ENCODE results near the gene FOSB. TPM values are rescaled to one million over a fixed set of nuclear protein-coding genes. Genes with fewer than 3 reads are reported as not detected.
A peak's percentile ranks its signal among the peaks of the same experiment; 100 is the strongest.

The FOSB gene
- total RNA-seq, 1 donor from 2014 or later: 13.3 TPM

- Histone ChIP-seq H3K27ac (ENCODE audit: low read depth, low read length) (no peak overlapping the region), H3K9ac (ENCODE audit: low read length) (peak overlapping the region; percentile 54), H3K36me3 (ENCODE audit: insufficient read depth, low read length) (peaks cover 11% of the 10 kb centered on the region), H4K20me1 (ENCODE audit: insufficient read depth, low read length) (peaks cover 9% of the 10 kb centered on the region), H3K79me2 (ENCODE audit: insufficient read depth, low read length) (peaks cover 26% of the 10 kb centered on the region), H3K4me2 (ENCODE audit: low read length) (peak overlapping the region; percentile 90), H3K27me3 (ENCODE audit: insufficient read depth, low read length) (no peaks in the 10 kb centered on the region), H2AFZ (ENCODE audit: low read depth, low read length) (no peak overlapping the region), H3K9me3 (ENCODE audit: insufficient read depth, low read depth, low read length) (no peaks in the 10 kb centered on the region), H3K4me3 (ENCODE audit: insufficient read depth, low read depth, low read length) (no peak overlapping the region), H3K4me1 (ENCODE audit: insufficient read depth, low read length) (peaks cover 29% of the 10 kb centered on the region)
- H3K27ac Mint-ChIP-seq (ENCODE audit: unreplicated experiment): peak overlapping the region; percentile 28
- TF ChIP-seq EZH2 (IDR thresholded peaks at IDR 0.05; ENCODE audit: insufficient read depth, low read length) (no peak), CTCF (IDR thresholded peaks at IDR 0.05; ENCODE audit: insufficient read depth, low read depth, low read length) (no peak)
- no peaks in the 10 kb centered on the region for H3K9me3 Mint-ChIP-seq (ENCODE audit: unreplicated experiment)
- no peaks in the 10 kb centered on the region for H3K27me3 Mint-ChIP-seq (ENCODE audit: low read depth, unreplicated experiment)
- no peak for DNase-seq (ENCODE audit: low read depth)
- FAIRE-seq: no peak
- H3K4me3 Mint-ChIP-seq (ENCODE audit: unreplicated experiment): peak overlapping the region; percentile 36
- H3K36me3 Mint-ChIP-seq (ENCODE audit: low read depth, unreplicated experiment): peaks cover 13% of the 10 kb centered on the region
- H3K4me1 Mint-ChIP-seq (ENCODE audit: low read depth, unreplicated experiment): peaks cover 9% of the 10 kb centered on the region
These were observed 45.8 kb upstream of the FOSB start for GRCh38 chr19:45421947-45422498.

DNA sequence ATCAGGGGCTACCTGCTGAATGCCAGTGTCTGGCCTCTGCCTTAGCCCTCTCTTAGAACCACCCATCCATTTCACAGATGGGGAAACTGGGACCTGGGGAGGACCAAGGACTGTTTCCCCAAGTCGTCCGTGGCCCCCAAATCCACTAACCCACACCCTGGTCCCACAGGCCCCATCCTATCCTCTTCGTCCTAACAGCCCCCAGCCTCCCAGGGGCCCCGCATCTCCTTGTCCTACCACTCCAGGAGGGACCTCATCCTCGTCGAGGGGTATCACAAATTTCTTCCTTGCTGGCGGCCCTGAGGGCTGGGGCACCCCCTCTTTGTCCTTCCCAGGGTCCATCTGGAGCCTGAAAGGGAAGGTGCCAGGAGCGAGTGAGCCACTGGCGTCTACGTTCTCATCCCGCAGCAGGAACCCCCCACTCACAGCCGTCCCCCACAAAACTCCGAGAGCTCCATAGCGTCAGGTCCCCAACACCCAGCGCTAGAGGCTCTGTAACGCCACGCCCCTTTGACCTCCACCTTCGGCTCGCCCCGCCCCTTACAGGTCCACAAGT lies 44.7 kb upstream of the FOSB start:
- Histone ChIP-seq H3K4me3 (ENCODE audit: insufficient read depth, low read depth, low read length) (peak overlapping the region; percentile 77), H3K4me2 (ENCODE audit: low read length) (peak overlapping the region; percentile 90), H3K79me2 (ENCODE audit: insufficient read depth, low read length) (peaks cover 26% of the 10 kb centered on the region), H3K9ac (ENCODE audit: low read length) (peak overlapping the region; percentile 85), H3K4me1 (ENCODE audit: insufficient read depth, low read length) (peaks cover 29% of the 10 kb centered on the region), H3K27me3 (ENCODE audit: insufficient read depth, low read length) (no peaks in the 10 kb centered on the region), H4K20me1 (ENCODE audit: insufficient read depth, low read length) (peaks cover 9% of the 10 kb centered on the region), H3K36me3 (ENCODE audit: insufficient read depth, low read length) (peaks cover 8% of the 10 kb centered on the region), H3K9me3 (ENCODE audit: insufficient read depth, low read depth, low read length) (no peaks in the 10 kb centered on the region), H2AFZ (ENCODE audit: low read depth, low read length) (no peak overlapping the region), H3K27ac (ENCODE audit: low read depth, low read length) (peak overlapping the region; percentile 99)
- Mint-ChIP-seq H3K27ac (ENCODE audit: unreplicated experiment) (peak overlapping the region; percentile 96), H3K4me3 (ENCODE audit: unreplicated experiment) (peak overlapping the region; percentile 92), H3K36me3 (ENCODE audit: low read depth, unreplicated experiment) (peaks cover 8% of the 10 kb centered on the region), H3K4me1 (ENCODE audit: low read depth, unreplicated experiment) (peaks cover 9% of the 10 kb centered on the region), H3K27me3 (ENCODE audit: low read depth, unreplicated experiment) (no peaks in the 10 kb centered on the region), H3K9me3 (ENCODE audit: unreplicated experiment) (no peaks in the 10 kb centered on the region)
- FAIRE-seq (no peak), DNase-seq (ENCODE audit: low read depth) (no peak)
- TF ChIP-seq CTCF (IDR thresholded peaks at IDR 0.05; ENCODE audit: insufficient read depth, low read depth, low read length) (no peak), EZH2 (IDR thresholded peaks at IDR 0.05; ENCODE audit: insufficient read depth, low read length) (no peak)

- Histone ChIP-seq H3K9ac (ENCODE audit: low read length) (peak within 1 kb of the TSS; percentile 85), H3K27me3 (ENCODE audit: insufficient read depth, low read length) (no peaks in the 10 kb centered on the region), H3K4me3 (ENCODE audit: insufficient read depth, low read depth, low read length) (peak within 1 kb of the TSS; percentile 77), H2AFZ (ENCODE audit: low read depth, low read length) (peak within 1 kb of the TSS; percentile 40), H4K20me1 (ENCODE audit: insufficient read depth, low read length) (peaks cover 9% of the 10 kb centered on the region), H3K4me2 (ENCODE audit: low read length) (peak within 1 kb of the TSS; percentile 90), H3K4me1 (ENCODE audit: insufficient read depth, low read length) (peaks cover 33% of the 10 kb centered on the region), H3K27ac (ENCODE audit: low read depth, low read length) (peak within 1 kb of the TSS; percentile 99), H3K79me2 (ENCODE audit: insufficient read depth, low read length) (peaks cover 26% of the 10 kb centered on the region), H3K9me3 (ENCODE audit: insufficient read depth, low read depth, low read length) (no peaks in the 10 kb centered on the region), H3K36me3 (ENCODE audit: insufficient read depth, low read length) (peaks cover 6% of the 10 kb centered on the region)
- peak within 1 kb of the TSS; percentile 92 for H3K4me3 Mint-ChIP-seq (ENCODE audit: unreplicated experiment)
- no peaks in the 10 kb centered on the region for H3K9me3 Mint-ChIP-seq (ENCODE audit: unreplicated experiment)
- DNase-seq (ENCODE audit: low read depth) (peak; percentile 88), FAIRE-seq (no peak)
- H3K27ac Mint-ChIP-seq (ENCODE audit: unreplicated experiment): peak within 1 kb of the TSS; percentile 96
- TF ChIP-seq EZH2 (IDR thresholded peaks at IDR 0.05; ENCODE audit: insufficient read depth, low read length) (no peak), CTCF (IDR thresholded peaks at IDR 0.05; ENCODE audit: insufficient read depth, low read depth, low read length) (no peak)
- H3K36me3 Mint-ChIP-seq (ENCODE audit: low read depth, unreplicated experiment): peaks cover 8% of the 10 kb centered on the region
- peaks cover 9% of the 10 kb centered on the region for H3K4me1 Mint-ChIP-seq (ENCODE audit: low read depth, unreplicated experiment)
- no peaks in the 10 kb centered on the region for H3K27me3 Mint-ChIP-seq (ENCODE audit: low read depth, unreplicated experiment)
These were observed 44.1 kb upstream of the FOSB start, which contains the start of gene ERCC1 for GRCh38 chr19:45423589-45424190. TSS of gene ERCC1 (minus strand) at chr19:45423917. CDS start at chr19:45423374, 543 bp downstream.
